Measurements from ENCODE around the gene PDLIM5.
"Not testable (repeated sequence)": the region's sequence is repeated elsewhere in the genome, so short reads cannot be mapped to it uniquely, and the experiment has no call there.

- TF ChIP-seq NFRKB (IDR thresholded peaks at IDR 0.05); ARNT (IDR thresholded peaks at IDR 0.05); SUZ12 (IDR thresholded peaks at IDR 0.05); L3MBTL2 (conservative IDR thresholded peaks at IDR 0.05); FOXM1 (IDR thresholded peaks at IDR 0.05; ENCODE audit: borderline replicate concordance); ELF4 (IDR thresholded peaks at IDR 0.05); FOXK2 (IDR thresholded peaks at IDR 0.05): not testable (repeated sequence)
Observed at GRCh38 chr4:94513532-94513931, 61.8 kb downstream of the PDLIM5 start.
